ENCODE data around the gene CFAP47. TPM values are rescaled to one million over a fixed set of nuclear protein-coding genes. Genes with fewer than 3 reads are reported as not detected.

The CFAP47 gene
- total and polyA plus RNA-seq, 4 donors = 0.68 to 21.0 (median 4.0) TPM

GRCh38 chrX:36357855-36358254 is 438.3 kb downstream of the CFAP47 start:
- no peaks in the 10 kb centered on the region for H3K4me1 ChIP-seq (ENCODE audit: control insufficient read depth in 5 of 5, insufficient read depth in 5 of 5, low read length in 5 of 5)
- no peaks in the 10 kb centered on the region for H3K27me3 ChIP-seq (ENCODE audit: control insufficient read depth in 3 of 3, insufficient read depth in 3 of 3, low read length in 2 of 3)
- H3K9me3 ChIP-seq (ENCODE audit: control insufficient read depth in 4 of 4, insufficient read depth in 3 of 4, low read length in 3 of 4) = peaks cover 0 to 7% (median 3%) of the 10 kb centered on the region in 4 donors
- H3K4me3 ChIP-seq = no peak overlapping the region
- ATAC-seq (ENCODE audit: insufficient read depth, low FRiP score) (no peak), DNase-seq (no peak)
- TF ChIP-seq CTCF (IDR thresholded peaks at IDR 0.05; ENCODE audit: control extremely low read depth, extremely low read depth) = no peak
- 58 to 69% methylated on average over 1 of the region's 1 CpG for WGBS, 2 donors
- no peak overlapping the region for H3K9ac ChIP-seq (ENCODE audit: insufficient read depth in 1 of 2, low read length in 2 of 2)
- no peaks in the 10 kb centered on the region for H3K36me3 ChIP-seq (ENCODE audit: control insufficient read depth in 4 of 4, insufficient read depth in 4 of 4, low read length in 4 of 4)
- no peak overlapping the region for H3K27ac ChIP-seq (ENCODE audit: low read depth in 1 of 2, low read length in 1 of 2)

GRCh38 chrX:36364262-36364661 is 444.7 kb downstream of the CFAP47 start:
- 49 to 50% methylated on average over 1 of the region's 1 CpG for WGBS, 2 donors
- Histone ChIP-seq H3K4me3 (no peak overlapping the region), H3K9me3 (ENCODE audit: control insufficient read depth in 4 of 4, insufficient read depth in 3 of 4, low read length in 3 of 4) (peaks cover 0 to 6% (median 2%) of the 10 kb centered on the region in 4 donors), H3K4me1 (ENCODE audit: control insufficient read depth in 5 of 5, insufficient read depth in 5 of 5, low read length in 5 of 5) (no peaks in the 10 kb centered on the region), H3K27me3 (ENCODE audit: control insufficient read depth in 3 of 3, insufficient read depth in 3 of 3, low read length in 2 of 3) (no peaks in the 10 kb centered on the region), H3K9ac (ENCODE audit: insufficient read depth in 1 of 2, low read length in 2 of 2) (no peak overlapping the region), H3K27ac (ENCODE audit: low read depth in 1 of 2, low read length in 1 of 2) (no peak overlapping the region), H3K36me3 (ENCODE audit: control insufficient read depth in 4 of 4, insufficient read depth in 4 of 4, low read length in 4 of 4) (no peaks in the 10 kb centered on the region)
- TF ChIP-seq CTCF (IDR thresholded peaks at IDR 0.05; ENCODE audit: control extremely low read depth, extremely low read depth) = no peak
- ATAC-seq (ENCODE audit: insufficient read depth, low FRiP score) = no peak
- no peak for DNase-seq

GRCh38 chrX:36383495-36383894 is 464.0 kb downstream of the CFAP47 start:
- Histone ChIP-seq H3K4me1 (ENCODE audit: control insufficient read depth in 5 of 5, insufficient read depth in 5 of 5, low read length in 5 of 5) (no peaks in the 10 kb centered on the region), H3K9me3 (ENCODE audit: control insufficient read depth in 4 of 4, insufficient read depth in 3 of 4, low read length in 3 of 4) (no peaks in the 10 kb centered on the region), H3K9ac (ENCODE audit: insufficient read depth in 1 of 2, low read length in 2 of 2) (no peak overlapping the region), H3K36me3 (ENCODE audit: control insufficient read depth in 4 of 4, insufficient read depth in 4 of 4, low read length in 4 of 4) (no peaks in the 10 kb centered on the region), H3K4me3 (no peak overlapping the region), H3K27me3 (ENCODE audit: control insufficient read depth in 3 of 3, insufficient read depth in 3 of 3, low read length in 2 of 3) (peaks cover 0 to 3% (median 0%) of the 10 kb centered on the region in 3 donors), H3K27ac (ENCODE audit: low read depth in 1 of 2, low read length in 1 of 2) (no peak overlapping the region)
- WGBS, 2 donors = 66 to 91% methylated on average over 4 of the region's 4 CpGs
- DNase-seq (no peak), ATAC-seq (ENCODE audit: insufficient read depth, low FRiP score) (no peak)
- TF ChIP-seq CTCF (IDR thresholded peaks at IDR 0.05; ENCODE audit: control extremely low read depth, extremely low read depth) = no peak

GRCh38 chrX:36388901-36389300 is 469.4 kb downstream of the CFAP47 start:
- Histone ChIP-seq H3K9me3 (ENCODE audit: control insufficient read depth in 4 of 4, insufficient read depth in 3 of 4, low read length in 3 of 4) (no peaks in the 10 kb centered on the region), H3K27me3 (ENCODE audit: control insufficient read depth in 3 of 3, insufficient read depth in 3 of 3, low read length in 2 of 3) (peaks cover 0 to 3% (median 0%) of the 10 kb centered on the region in 3 donors), H3K4me3 (no peak overlapping the region), H3K36me3 (ENCODE audit: control insufficient read depth in 4 of 4, insufficient read depth in 4 of 4, low read length in 4 of 4) (no peaks in the 10 kb centered on the region), H3K9ac (ENCODE audit: insufficient read depth in 1 of 2, low read length in 2 of 2) (no peak overlapping the region), H3K27ac (ENCODE audit: low read depth in 1 of 2, low read length in 1 of 2) (no peak overlapping the region), H3K4me1 (ENCODE audit: control insufficient read depth in 5 of 5, insufficient read depth in 5 of 5, low read length in 5 of 5) (no peaks in the 10 kb centered on the region)
- DNase-seq (no peak), ATAC-seq (ENCODE audit: insufficient read depth, low FRiP score) (no peak)
- WGBS, 2 donors = 66 to 85% methylated on average over 4 of the region's 4 CpGs
- no peak for TF ChIP-seq CTCF (IDR thresholded peaks at IDR 0.05; ENCODE audit: control extremely low read depth, extremely low read depth)

Measured in lung (tissue), 12 donors.